ENCODE measurements around the gene DBN1.

Gene DBN1

DNA sequence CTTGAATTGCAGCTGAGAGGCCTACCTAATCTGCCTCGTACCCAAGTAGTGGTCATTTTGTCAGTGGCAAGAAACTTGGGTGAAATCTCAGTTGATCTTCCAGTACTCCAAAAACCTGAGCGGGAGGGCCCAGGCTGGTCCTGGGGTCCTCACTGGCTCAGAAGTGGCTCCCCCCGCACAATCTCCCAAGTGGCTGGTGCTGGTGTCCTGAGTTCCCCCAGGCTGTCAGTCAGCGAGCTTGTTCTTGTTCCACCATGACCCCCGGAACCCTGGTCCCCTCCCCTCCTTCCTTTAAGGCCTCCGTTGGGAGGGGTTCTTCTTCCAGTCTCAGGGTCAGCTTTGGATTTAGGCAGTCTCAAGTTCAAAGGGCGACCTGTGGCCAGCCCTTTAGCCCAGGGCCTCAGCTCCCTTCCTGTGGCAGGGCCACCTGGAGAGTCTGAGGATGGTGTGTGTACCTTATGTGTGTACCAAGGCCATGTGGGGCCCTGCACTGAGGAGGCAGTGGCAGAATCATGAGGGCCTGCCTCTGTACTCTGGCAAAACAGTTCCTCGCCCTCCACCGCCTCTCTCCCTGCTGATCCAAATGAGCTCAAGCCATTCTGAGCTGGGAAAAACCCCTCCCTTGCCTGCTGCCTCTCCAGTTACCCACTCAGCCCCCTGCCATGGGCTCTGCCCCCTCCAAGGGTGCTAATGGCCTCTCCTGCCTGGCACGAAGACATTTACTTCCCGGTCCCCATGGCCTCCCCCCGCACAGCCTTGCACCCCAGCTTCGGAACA lies 4.5 kb upstream of the DBN1 start:
- Histone ChIP-seq H2BK15ac (ENCODE audit: low read length) (no peak overlapping the region), H3K23ac (ENCODE audit: low read depth, low read length, poor library complexity) (no peak overlapping the region), H3K4me3 (ENCODE audit: low read length in 2 of 2) (no peak overlapping the region), H3K14ac (ENCODE audit: low read length) (no peak overlapping the region), H3K9ac (ENCODE audit: low read depth, low read length, poor library complexity) (no peak overlapping the region), H3K4ac (ENCODE audit: low read length) (no peak overlapping the region), H2BK5ac (ENCODE audit: low read length) (peak overlapping the region; percentile 42), H3K4me1 (ENCODE audit: control insufficient read depth in 2 of 2, insufficient read depth in 1 of 2, low read depth in 1 of 2, low read length in 2 of 2) (peaks cover 8 to 14% of the 10 kb centered on the region in 2 donors), H3K18ac (ENCODE audit: low read length) (no peak overlapping the region), H3K27ac (replicated peaks; ENCODE audit: low read length) (no peak overlapping the region), H3K79me1 (ENCODE audit: low read depth, low read length) (peaks cover 7% of the 10 kb centered on the region), H4K91ac (ENCODE audit: low read depth, low read length, poor library complexity) (no peak overlapping the region), H2AK5ac (ENCODE audit: low read depth, low read length) (no peak overlapping the region), H3K27me3 (ENCODE audit: control insufficient read depth in 3 of 3, insufficient read depth in 3 of 3, low read depth in 1 of 3, low read length in 3 of 3) (no peaks in the 10 kb centered on the region), H3K36me3 (replicated peaks in 1 of 2; ENCODE audit: control insufficient read depth in 2 of 2, insufficient read depth in 2 of 2, low read length in 2 of 2) (peaks cover 19 to 34% of the 10 kb centered on the region in 2 donors), H2BK120ac (ENCODE audit: low read depth, low read length) (no peak overlapping the region), H4K8ac (ENCODE audit: low read depth, low read length) (no peak overlapping the region), H2BK12ac (ENCODE audit: low read length) (no peak overlapping the region), H2AFZ (ENCODE audit: low read length) (no peak overlapping the region), H3K4me2 (ENCODE audit: insufficient read depth, low read length, poor library complexity, severe bottlenecking) (no peak overlapping the region), H3K9me3 (replicated peaks in 1 of 2; ENCODE audit: control insufficient read depth in 2 of 2, insufficient read depth in 1 of 2, low read depth in 1 of 2, low read length in 2 of 2) (peaks cover 0 to 1% of the 10 kb centered on the region in 2 donors)
- no CpG with 5 or more reads among the region's 13 CpGs for WGBS, 2 donors (ENCODE audit: extremely low coverage in 2 of 2, insufficient read length in 2 of 2, insufficient replicate concordance in 1 of 2)
- no peak for DNase-seq (ENCODE audit: low spot score)

DNA sequence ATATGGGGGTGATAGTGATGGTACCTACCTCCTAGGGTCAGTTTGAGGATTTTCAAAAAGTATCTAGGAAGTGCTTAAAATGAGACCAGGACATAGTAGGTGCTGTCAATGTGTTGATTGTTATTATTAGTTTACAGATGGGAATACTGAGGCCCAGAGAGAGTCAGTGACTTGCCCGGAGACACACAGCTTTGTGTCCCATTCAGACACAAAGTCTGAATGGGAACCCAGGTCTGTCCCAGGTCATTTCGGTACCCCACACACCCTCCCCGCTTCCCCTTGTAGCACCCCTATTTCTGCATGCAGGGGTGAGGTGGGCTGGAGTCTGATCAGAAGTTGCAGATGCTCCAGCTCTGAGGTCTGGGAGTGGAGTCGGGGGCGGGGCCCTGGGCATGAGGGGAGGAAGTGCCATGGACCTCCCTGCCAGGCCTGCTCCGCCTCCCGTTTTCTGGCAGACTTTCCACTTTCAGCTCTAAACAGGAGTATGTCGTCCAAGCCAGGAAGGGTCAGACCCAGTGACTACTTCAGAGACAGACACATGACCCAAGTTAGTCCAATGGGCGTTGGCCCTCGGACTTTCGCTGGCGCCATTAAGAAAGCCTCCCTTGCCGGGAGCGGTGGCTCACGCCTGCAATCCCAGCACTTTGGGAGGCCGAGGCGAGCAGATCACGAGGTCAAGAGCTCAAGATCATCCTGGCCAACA lies 3.2 kb upstream of the DBN1 start:
- H4K8ac ChIP-seq (ENCODE audit: low read depth, low read length): no peak overlapping the region
- H2AK5ac ChIP-seq (ENCODE audit: low read depth, low read length): no peak overlapping the region
- H2BK5ac ChIP-seq (ENCODE audit: low read length): no peak overlapping the region
- H3K23ac ChIP-seq (ENCODE audit: low read depth, low read length, poor library complexity): no peak overlapping the region
- peaks cover 8% of the 10 kb centered on the region for H3K79me1 ChIP-seq (ENCODE audit: low read depth, low read length)
- H3K18ac ChIP-seq (ENCODE audit: low read length): no peak overlapping the region
- no peak overlapping the region for H4K91ac ChIP-seq (ENCODE audit: low read depth, low read length, poor library complexity)
- no peak overlapping the region for H2BK15ac ChIP-seq (ENCODE audit: low read length)
- no peak overlapping the region for H3K4me2 ChIP-seq (ENCODE audit: insufficient read depth, low read length, poor library complexity, severe bottlenecking)
- WGBS, 2 donors (ENCODE audit: extremely low coverage in 2 of 2, insufficient read length in 2 of 2, insufficient replicate concordance in 1 of 2): no CpG with 5 or more reads among the region's 18 CpGs
- H3K36me3 ChIP-seq (replicated peaks in 1 of 2; ENCODE audit: control insufficient read depth in 2 of 2, insufficient read depth in 2 of 2, low read length in 2 of 2): peaks cover 17 to 31% of the 10 kb centered on the region in 2 donors
- DNase-seq (ENCODE audit: low spot score): no peak
- H3K4me3 ChIP-seq (ENCODE audit: low read length in 2 of 2): no peak overlapping the region
- peaks cover 14 to 22% of the 10 kb centered on the region in 2 donors for H3K4me1 ChIP-seq (ENCODE audit: control insufficient read depth in 2 of 2, insufficient read depth in 1 of 2, low read depth in 1 of 2, low read length in 2 of 2)
- no peak overlapping the region for H3K14ac ChIP-seq (ENCODE audit: low read length)
- H3K27ac ChIP-seq (replicated peaks; ENCODE audit: low read length): no peak overlapping the region
- no peak overlapping the region for H3K4ac ChIP-seq (ENCODE audit: low read length)
- peaks cover 0 to 1% of the 10 kb centered on the region in 2 donors for H3K9me3 ChIP-seq (replicated peaks in 1 of 2; ENCODE audit: control insufficient read depth in 2 of 2, insufficient read depth in 1 of 2, low read depth in 1 of 2, low read length in 2 of 2)
- H3K27me3 ChIP-seq (ENCODE audit: control insufficient read depth in 3 of 3, insufficient read depth in 3 of 3, low read depth in 1 of 3, low read length in 3 of 3): no peaks in the 10 kb centered on the region
- no peak overlapping the region for H2BK120ac ChIP-seq (ENCODE audit: low read depth, low read length)
- H2BK12ac ChIP-seq (ENCODE audit: low read length): no peak overlapping the region
- H3K9ac ChIP-seq (ENCODE audit: low read depth, low read length, poor library complexity): no peak overlapping the region
- no peak overlapping the region for H2AFZ ChIP-seq (ENCODE audit: low read length)

DNA sequence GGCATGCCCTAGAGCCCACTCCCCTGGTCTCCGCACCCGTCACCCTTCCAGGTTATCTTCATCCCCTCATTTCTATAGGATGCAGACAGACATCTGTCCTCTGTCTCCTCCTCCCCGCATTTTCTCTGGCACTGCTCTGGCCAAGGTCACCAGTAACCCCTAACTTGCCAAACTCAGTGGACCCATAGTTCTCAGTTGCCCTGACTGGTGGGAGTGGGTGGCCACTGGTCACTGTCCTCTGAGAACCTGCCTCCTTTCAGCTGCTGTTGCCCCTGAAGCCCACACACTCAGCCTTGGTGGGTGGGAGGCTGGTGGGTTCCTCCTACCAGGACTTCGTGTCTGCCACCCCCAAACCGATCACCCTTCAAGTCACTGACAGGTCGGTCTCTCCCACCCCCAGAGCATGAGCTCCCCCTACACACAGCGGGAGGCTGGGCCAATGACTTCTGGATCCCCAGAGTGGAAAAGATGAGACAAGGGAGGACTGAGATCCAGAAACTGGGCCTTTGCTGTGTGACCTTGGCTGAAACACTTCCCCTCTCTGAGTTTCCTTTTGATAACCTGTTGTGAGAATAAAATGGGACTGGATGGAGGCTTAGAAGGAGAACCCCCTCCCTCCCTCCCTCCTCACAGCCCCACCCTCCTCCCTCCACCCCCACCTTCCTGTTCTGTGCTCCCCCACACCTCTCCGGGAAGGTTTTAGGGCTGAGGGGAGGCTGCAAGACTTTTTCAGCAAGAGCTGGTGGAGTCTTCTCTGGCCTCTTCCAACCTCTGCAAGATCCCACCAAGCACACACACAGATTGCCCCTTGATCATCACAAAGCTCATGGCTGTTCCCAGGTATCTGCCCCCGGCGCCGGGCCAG lies 2.4 kb upstream of the DBN1 start:
- Histone ChIP-seq H2AK5ac (ENCODE audit: low read depth, low read length) (peak overlapping the region; percentile 49), H3K14ac (ENCODE audit: low read length) (no peak overlapping the region), H3K23ac (ENCODE audit: low read depth, low read length, poor library complexity) (no peak overlapping the region), H3K4me1 (ENCODE audit: control insufficient read depth in 2 of 2, insufficient read depth in 1 of 2, low read depth in 1 of 2, low read length in 2 of 2) (peaks cover 22 to 31% of the 10 kb centered on the region in 2 donors), H3K9ac (ENCODE audit: low read depth, low read length, poor library complexity) (peak overlapping the region; percentile 45), H3K4ac (ENCODE audit: low read length) (no peak overlapping the region), H2BK15ac (ENCODE audit: low read length) (no peak overlapping the region), H3K27me3 (ENCODE audit: control insufficient read depth in 3 of 3, insufficient read depth in 3 of 3, low read depth in 1 of 3, low read length in 3 of 3) (no peaks in the 10 kb centered on the region), H3K4me2 (ENCODE audit: insufficient read depth, low read length, poor library complexity, severe bottlenecking) (no peak overlapping the region), H3K9me3 (replicated peaks in 1 of 2; ENCODE audit: control insufficient read depth in 2 of 2, insufficient read depth in 1 of 2, low read depth in 1 of 2, low read length in 2 of 2) (peaks cover 0 to 1% of the 10 kb centered on the region in 2 donors), H3K27ac (replicated peaks; ENCODE audit: low read length) (peak overlapping the region; percentile 1), H2BK12ac (ENCODE audit: low read length) (no peak overlapping the region), H3K36me3 (replicated peaks in 1 of 2; ENCODE audit: control insufficient read depth in 2 of 2, insufficient read depth in 2 of 2, low read length in 2 of 2) (peaks cover 23 to 33% of the 10 kb centered on the region in 2 donors), H2BK120ac (ENCODE audit: low read depth, low read length) (no peak overlapping the region), H4K91ac (ENCODE audit: low read depth, low read length, poor library complexity) (no peak overlapping the region), H3K18ac (ENCODE audit: low read length) (no peak overlapping the region), H3K79me1 (ENCODE audit: low read depth, low read length) (peaks cover 15% of the 10 kb centered on the region), H2BK5ac (ENCODE audit: low read length) (no peak overlapping the region), H4K8ac (ENCODE audit: low read depth, low read length) (no peak overlapping the region), H3K4me3 (ENCODE audit: low read length in 2 of 2) (no peak overlapping the region), H2AFZ (ENCODE audit: low read length) (no peak overlapping the region)
- no peak for DNase-seq (ENCODE audit: low spot score)
- WGBS, 2 donors (ENCODE audit: extremely low coverage in 2 of 2, insufficient read length in 2 of 2, insufficient replicate concordance in 1 of 2): no CpG with 5 or more reads among the region's 11 CpGs
